Liver (tissue), 9 donors: ENCODE results near the gene ERAP2. TPM values are rescaled to one million over a fixed set of nuclear protein-coding genes. Genes with fewer than 3 reads are reported as not detected.

Experiments
- DNase-seq: peaks from one replicate; pipeline ENCODE4 v3.0.0-alpha.2; 2017; ENCODE audit warnings: low spot score
- H3K27ac ChIP-seq, 2 donors: one replicate each; pipeline ENCODE4 v1.7.0; 2013; ENCODE audit warnings: inconsistent platforms in 2 of 2, low read length in 2 of 2, control low read depth in 1 of 2, low read depth in 1 of 2, mild to moderate bottlenecking in 1 of 2
- H3K27me3 ChIP-seq, 4 donors: one replicate each; pipeline versions ENCODE4 v1.6.1 to v1.7.0; 2013; ENCODE audit warnings: low read length in 3 of 4, inconsistent platforms in 1 of 4, mild to moderate bottlenecking in 1 of 4, moderate library complexity in 1 of 4; ENCODE audit not compliant: control insufficient read depth in 4 of 4, insufficient read depth in 4 of 4
- H3K36me3 ChIP-seq, 4 donors: one replicate each; pipeline versions ENCODE4 v1.6.1 to v1.7.0; 2013; ENCODE audit warnings: low read length in 3 of 4, mild to moderate bottlenecking in 3 of 4, low read depth in 1 of 4, moderate library complexity in 1 of 4; ENCODE audit not compliant: control insufficient read depth in 4 of 4, insufficient read depth in 3 of 4
- H3K4me1 ChIP-seq, 4 donors: one replicate each; pipeline versions ENCODE4 v1.6.1 to v1.7.0; 2013; ENCODE audit warnings: low read length in 3 of 4, mild to moderate bottlenecking in 3 of 4, moderate library complexity in 1 of 4; ENCODE audit not compliant: control insufficient read depth in 4 of 4, insufficient read depth in 4 of 4
- H3K4me3 ChIP-seq, 3 donors: one replicate each; pipeline versions ENCODE4 v1.6.1 to v1.7.0; 2013; ENCODE audit warnings: low read length in 3 of 3, control low read depth in 1 of 3, low read depth in 1 of 3, mild to moderate bottlenecking in 1 of 3
- H3K9ac ChIP-seq, 2 donors: one replicate each; pipeline ENCODE4 v1.7.0; 2013; ENCODE audit warnings: low read length in 2 of 2, mild to moderate bottlenecking in 2 of 2, moderate library complexity in 2 of 2, control low read depth in 1 of 2, low read depth in 1 of 2
- H3K9me3 ChIP-seq, 4 donors: one replicate each; pipeline versions ENCODE4 v1.6.1 to v1.7.0; 2013; ENCODE audit warnings: low read length in 3 of 4; ENCODE audit not compliant: control insufficient read depth in 4 of 4
- ATF3 ChIP-seq: IDR thresholded peaks from 2 replicates; pipeline ENCODE4 v1.6.1; 2016; ENCODE audit warnings: antibody characterized with exemption
- CTCF ChIP-seq: fragments of 150-350 bp; IDR thresholded peaks from 2 replicates; pipeline ENCODE4 v1.5.1; 2017; ENCODE audit warnings: improper control_type of control experiment, low read depth, low read length; ENCODE audit not compliant: missing input control
- EGR1 ChIP-seq, 2 donors: IDR thresholded peaks; 2 replicates each; pipeline ENCODE4 v1.6.1; 2016 to 2018; ENCODE audit warnings: antibody characterized with exemption in 2 of 2, low read depth in 2 of 2
- FOXA1 ChIP-seq: IDR thresholded peaks from 2 replicates; pipeline ENCODE4 v1.6.1; 2016; ENCODE audit warnings: antibody characterized with exemption
- FOXA2 ChIP-seq: IDR thresholded peaks from 2 replicates; pipeline ENCODE4 v1.6.1; 2016; ENCODE audit warnings: antibody characterized with exemption
- GABPA ChIP-seq, 2 donors: IDR thresholded peaks in 1 of 2; conservative IDR thresholded peaks in 1 of 2; 2 replicates each; pipeline ENCODE4 v1.6.1; 2016; ENCODE audit warnings: antibody characterized with exemption in 2 of 2, mild to moderate bottlenecking in 1 of 2, moderate library complexity in 1 of 2
- HNF4A ChIP-seq, 2 donors: conservative IDR thresholded peaks; 2 replicates each; pipeline ENCODE4 v1.6.1; 2016; ENCODE audit warnings: antibody characterized with exemption in 2 of 2, mild to moderate bottlenecking in 2 of 2
- HNF4G ChIP-seq: IDR thresholded peaks from 2 replicates; pipeline ENCODE4 v1.6.1; 2016; ENCODE audit warnings: antibody characterized with exemption
- JUND ChIP-seq, 2 donors: IDR thresholded peaks; 2 replicates each; pipeline ENCODE4 v1.6.1; 2016; ENCODE audit warnings: antibody characterized with exemption in 2 of 2
- MAX ChIP-seq: IDR thresholded peaks from 2 replicates; pipeline ENCODE4 v1.6.1; 2016; ENCODE audit warnings: antibody characterized with exemption
- NR2F2 ChIP-seq: IDR thresholded peaks from 2 replicates; pipeline ENCODE4 v1.6.1; 2016; ENCODE audit warnings: antibody characterized with exemption
- RAD21 ChIP-seq, 2 donors: IDR thresholded peaks; 2 replicates each; pipeline ENCODE4 v1.6.1; 2016; ENCODE audit warnings: antibody characterized with exemption in 2 of 2, mild to moderate bottlenecking in 2 of 2
- REST ChIP-seq: IDR thresholded peaks from 2 replicates; pipeline ENCODE4 v1.6.1; 2016; ENCODE audit warnings: antibody characterized with exemption, mild to moderate bottlenecking
- RXRA ChIP-seq, 2 donors: IDR thresholded peaks; 2 replicates each; pipeline ENCODE4 v1.6.1; 2017 to 2018; ENCODE audit warnings: antibody characterized with exemption in 2 of 2, mild to moderate bottlenecking in 1 of 2
- SP1 ChIP-seq: IDR thresholded peaks from 2 replicates; pipeline ENCODE4 v1.6.1; 2018; ENCODE audit warnings: antibody characterized with exemption, mild to moderate bottlenecking
- TAF1 ChIP-seq: conservative IDR thresholded peaks from 2 replicates; pipeline ENCODE4 v1.6.1; 2016; ENCODE audit warnings: antibody characterized with exemption, mild to moderate bottlenecking
- YY1 ChIP-seq: IDR thresholded peaks from 2 replicates; pipeline ENCODE4 v1.6.1; 2016; ENCODE audit warnings: antibody characterized with exemption, mild to moderate bottlenecking
- ZBTB33 ChIP-seq: IDR thresholded peaks from 2 replicates; pipeline ENCODE4 v1.6.1; 2016; ENCODE audit warnings: antibody characterized with exemption
- WGBS: extraction: QIAGEN DNeasy Blood & Tissue Kit; methylation state at CpG from one replicate; pipeline ENCODE4 v1.1.7; 2013; 5-methylcytosine and 5-hydroxymethylcytosine counted together
- polyA plus RNA-seq, 2 donors: library from polyadenylated mRNA; stranded (reverse) in 1 of 2; unstranded in 1 of 2; fragments of 200-250 nt in 1 of 2; fragments of >200 nt in 1 of 2; fragmentation: Nextera tagmentation in 1 of 2; extraction: Ambion mirVana in 1 of 2; gene quantifications; one replicate each; pipeline versions ENCODE4 v1.2.1 to v1.2.3, GENCODE V29; 2013 to 2015
- total RNA-seq, 2 donors: library from RNA; depleted of rRNA; stranded (reverse); fragments of >200 nt; gene quantifications; one replicate each; pipeline ENCODE4 v1.2.3, GENCODE V29; 2014
- donor health status: healthy.
- donor health status: healthy.
- donor health status: healthy.
- donor health status: healthy.
- donor health status: healthy.

Gene ERAP2
- total and polyA plus RNA-seq, 4 donors, result 1.8 to 15.5 (median 10.7) TPM

DNA sequence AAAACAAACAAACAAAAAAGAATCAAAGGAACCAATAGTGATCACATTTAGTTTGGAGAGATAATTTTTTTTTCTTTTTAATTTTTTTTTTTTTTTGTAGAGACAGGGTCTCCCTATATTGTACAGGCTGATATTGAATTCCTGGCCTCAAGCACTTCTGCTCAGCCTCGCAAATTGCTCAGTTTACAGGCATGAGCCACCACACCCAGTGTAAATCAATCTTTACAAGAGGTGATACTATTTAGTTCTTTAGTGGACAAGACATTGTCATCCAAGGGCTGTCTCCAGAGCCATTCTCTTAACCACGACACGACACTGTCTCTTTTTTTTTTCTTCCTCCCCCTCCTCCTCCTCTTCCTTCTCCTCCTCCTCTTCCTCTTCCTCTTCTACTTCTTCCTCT, 29.6 kb downstream of the ERAP2 start:
- Histone ChIP-seq H3K27me3 (no peaks in the 10 kb centered on the region), H3K4me1 (peaks cover 0 to 8% (median 3%) of the 10 kb centered on the region in 4 donors), H3K9ac (no peak overlapping the region), H3K36me3 (peaks cover 2 to 26% (median 16%) of the 10 kb centered on the region in 4 donors), H3K9me3 (no peaks in the 10 kb centered on the region), H3K4me3 (no peak overlapping the region), H3K27ac (no peak overlapping the region)
- WGBS, result 92% methylated on average over 3 of the region's 3 CpGs
- no peak for DNase-seq
- no peak for TF ChIP-seq FOXA2
- no peak for TF ChIP-seq FOXA1
- no peak for TF ChIP-seq RAD21 (IDR thresholded peaks at IDR 0.05)
- TF ChIP-seq TAF1, result no peak
- no peak for TF ChIP-seq RXRA (IDR thresholded peaks at IDR 0.05)
- TF ChIP-seq EGR1 (IDR thresholded peaks at IDR 0.05; ENCODE audit: low read depth in 2 of 2), result no peak
- TF ChIP-seq HNF4G, result no peak
- TF ChIP-seq ATF3, result no peak
- TF ChIP-seq GABPA (IDR thresholded peaks at IDR 0.05 in 1 of 2, conservative IDR thresholded peaks at IDR 0.05 in 1 of 2), result no peak
- no peak for TF ChIP-seq YY1
- TF ChIP-seq REST, result no peak
- no peak for TF ChIP-seq JUND (IDR thresholded peaks at IDR 0.05)
- no peak for TF ChIP-seq ZBTB33
- no peak for TF ChIP-seq NR2F2
- no peak for TF ChIP-seq CTCF
- no peak for TF ChIP-seq SP1
- no peak for TF ChIP-seq MAX
- TF ChIP-seq HNF4A (conservative IDR thresholded peaks at IDR 0.05), result no peak
